HG02870 (cell line): Measurements from ENCODE around the gene ANKRD60.

Source experiments
- ATAC-seq: cut with Tn5 transposase; IDR thresholded peaks from one replicate; pipeline ENCODE4 v1.9.1; 2021; ENCODE audit warnings: mild to moderate bottlenecking, moderate library complexity; ENCODE audit not compliant: unreplicated experiment

The ANKRD60 gene

GRCh38 chr20:58167759-58168158 lies 60.7 kb downstream of the ANKRD60 start:
- no peak for ATAC-seq
